HepG2 (cell line): ENCODE data around the gene BRD1.

Experiments used
- ETV5 ChIP-seq: IDR thresholded peaks from 2 replicates; pipeline ENCODE4 v1.6.1; 2018; ENCODE audit warnings: missing biosample characterization, missing genetic modification reagents, inconsistent platforms, borderline replicate concordance
- MED1 ChIP-seq: sonication (generic); formaldehyde crosslinking; IDR thresholded peaks from 2 replicates; pipeline ENCODE4 v1.4.0; 2020; ENCODE audit warnings: missing genetic modification reagents
- SRSF4 ChIP-seq: fragments of 200-400 bp; formaldehyde crosslinking; IDR thresholded peaks from one replicate; pipeline ENCODE4 v1.6.1; 2018; ENCODE audit warnings: mild to moderate bottlenecking, low read depth, low read length, moderate library complexity; ENCODE audit not compliant: poor library complexity, severe bottlenecking

GRCh38 chr22:49734390-49734789, 93.3 kb downstream of the BRD1 start:
- TF ChIP-seq ETV5 (CRISPR knock-in tag) (no peak), MED1 (CRISPR knock-in tag) (no peak), SRSF4 (no peak)
